UCSD-AML1 (cell line): ENCODE data around the gene UTS2B.

ENCODE experiments used
- DNase-seq: peaks from one replicate; lab custom pipeline; 2025; ENCODE audit not compliant: unreplicated experiment; lab: John Stamatoyannopoulos, UW

Gene UTS2B

DNA sequence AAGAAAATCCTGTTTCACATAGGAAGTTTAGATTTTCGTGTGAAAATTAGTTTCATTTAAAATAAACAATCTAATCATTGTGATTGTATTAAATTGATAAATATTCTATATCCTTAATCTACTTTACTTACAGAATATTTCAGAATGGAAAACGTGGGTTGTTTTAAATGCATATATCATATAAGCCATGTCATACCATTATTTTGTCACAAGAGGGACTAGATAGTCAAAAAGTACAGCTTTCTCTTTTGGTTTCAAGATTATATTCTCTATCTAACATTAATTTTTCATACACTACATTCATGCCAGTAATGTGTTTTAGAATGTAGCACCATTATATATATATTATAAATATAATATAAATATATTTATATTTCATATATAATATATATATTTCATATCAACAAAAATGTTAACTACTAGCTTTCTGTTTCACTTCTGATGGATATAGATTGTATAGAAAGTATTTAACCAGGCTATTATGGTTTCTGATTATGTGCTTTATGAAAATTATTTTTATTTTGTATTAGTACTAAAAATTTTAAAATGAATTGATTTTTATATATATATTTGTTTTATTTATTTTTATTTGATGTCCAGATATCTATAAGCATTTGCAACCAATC lies 86.0 kb downstream of the UTS2B start:
- no peak for DNase-seq

DNA sequence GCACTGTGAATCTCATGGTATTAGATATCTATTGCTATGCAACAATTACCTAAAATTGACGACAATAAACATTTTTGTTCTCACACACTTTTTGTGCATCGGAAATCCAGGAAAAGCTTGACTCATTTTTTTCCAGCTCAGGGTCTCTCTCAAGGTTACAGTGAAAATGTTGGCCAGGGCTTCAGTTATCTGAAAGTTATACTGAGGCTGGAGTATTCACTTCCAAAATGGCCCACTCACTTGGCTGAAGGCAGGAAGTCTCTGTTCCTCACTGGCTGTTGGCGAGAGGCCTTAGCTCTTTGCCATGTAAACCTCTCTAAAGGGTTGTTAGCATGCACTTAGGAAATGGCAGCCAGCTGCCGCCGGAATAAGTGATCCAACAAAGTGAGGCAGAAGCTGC lies 89.8 kb downstream of the UTS2B start:
- DNase-seq, result no peak

DNA sequence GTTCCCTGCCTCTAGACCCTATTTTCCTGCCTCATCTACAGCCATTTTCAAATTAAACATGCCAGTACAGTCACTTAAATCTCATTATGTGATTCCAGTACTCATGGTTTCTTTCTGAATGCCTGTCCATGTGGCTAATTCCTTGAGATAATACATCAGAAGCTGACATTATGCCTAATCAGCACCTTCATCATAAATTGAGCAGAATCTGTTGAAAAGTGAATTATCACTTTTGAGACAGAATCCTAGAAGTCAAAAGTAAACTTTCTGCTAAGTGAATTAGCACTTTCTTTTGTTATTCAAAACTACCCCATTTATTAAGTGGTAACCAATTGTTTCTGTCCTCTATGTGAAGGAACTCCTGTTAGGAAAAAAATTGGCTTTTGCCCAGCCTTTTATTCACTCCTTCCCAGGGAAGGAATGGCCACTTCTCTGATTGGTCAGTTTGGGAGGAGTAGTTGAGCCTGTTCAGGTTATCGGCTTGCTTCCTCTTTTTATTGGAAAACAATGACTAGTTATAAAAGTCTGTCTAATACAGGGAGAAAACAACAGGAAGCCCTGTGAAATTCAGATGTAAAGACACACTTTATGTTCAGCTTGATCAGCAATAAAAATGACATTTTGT lies 90.8 kb downstream of the UTS2B start:
- no peak for DNase-seq

DNA sequence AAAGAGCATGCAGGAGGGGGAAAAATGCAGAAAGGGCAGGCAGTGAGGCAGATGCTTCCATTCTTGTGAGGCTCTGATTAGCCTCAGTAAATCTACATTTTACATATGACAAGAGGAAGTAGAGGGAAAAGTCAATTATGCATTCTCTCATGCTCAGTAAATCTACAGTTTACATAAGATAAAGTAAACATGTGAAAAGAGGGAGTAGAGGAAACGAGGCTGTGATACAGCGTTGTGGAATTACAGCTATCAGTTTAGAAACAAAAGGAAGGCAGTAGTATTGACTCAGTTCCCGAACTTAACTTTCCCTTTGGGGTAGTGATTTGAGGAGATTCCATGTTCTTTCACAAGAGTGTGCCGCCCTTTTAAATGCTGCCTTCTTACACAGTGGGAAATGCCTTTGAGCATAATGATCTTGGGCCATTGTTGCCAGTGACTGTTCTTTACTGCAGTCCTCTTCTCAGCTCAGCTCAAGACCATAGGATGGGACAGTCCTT lies 92.0 kb downstream of the UTS2B start:
- no peak for DNase-seq

DNA sequence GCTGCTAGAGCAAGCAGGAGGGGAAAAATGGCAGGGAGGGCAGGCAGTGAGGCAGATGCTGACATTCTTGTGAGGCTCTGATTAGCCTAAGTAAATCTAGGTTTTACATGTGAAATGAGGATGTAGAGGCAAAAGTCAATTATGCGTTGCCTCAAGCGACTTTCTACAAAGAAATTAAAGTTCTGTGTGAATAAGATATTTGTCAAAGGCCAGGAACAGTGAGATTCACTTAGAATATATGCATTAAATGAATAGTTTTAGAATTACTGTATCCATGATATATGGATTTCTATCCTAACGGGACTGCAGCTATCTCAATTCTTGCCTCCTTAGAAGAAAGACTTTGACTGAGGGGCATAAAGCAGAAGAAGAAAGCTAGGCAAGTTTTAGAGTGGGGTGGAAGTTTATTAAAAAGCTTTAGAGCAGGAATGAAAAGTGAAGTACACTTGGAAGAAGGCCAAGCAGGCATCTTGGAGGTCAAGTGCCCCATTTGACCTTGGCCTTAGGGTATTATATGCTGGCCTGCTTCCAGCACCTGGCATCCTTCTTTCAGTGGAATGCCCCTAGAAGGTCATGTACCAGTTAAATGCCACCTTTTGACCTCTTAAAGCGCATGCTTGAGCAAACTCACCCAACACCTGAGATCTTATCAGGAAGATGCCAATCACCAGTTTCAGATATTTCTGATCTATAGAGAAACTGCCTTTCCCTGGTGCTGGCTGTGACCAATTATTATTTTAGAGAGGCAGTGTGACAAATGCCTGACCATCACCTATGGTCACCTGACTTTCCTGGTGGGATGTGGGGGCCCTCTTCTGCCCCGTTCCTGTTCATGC lies 93.1 kb downstream of the UTS2B start:
- DNase-seq, result no peak

DNA sequence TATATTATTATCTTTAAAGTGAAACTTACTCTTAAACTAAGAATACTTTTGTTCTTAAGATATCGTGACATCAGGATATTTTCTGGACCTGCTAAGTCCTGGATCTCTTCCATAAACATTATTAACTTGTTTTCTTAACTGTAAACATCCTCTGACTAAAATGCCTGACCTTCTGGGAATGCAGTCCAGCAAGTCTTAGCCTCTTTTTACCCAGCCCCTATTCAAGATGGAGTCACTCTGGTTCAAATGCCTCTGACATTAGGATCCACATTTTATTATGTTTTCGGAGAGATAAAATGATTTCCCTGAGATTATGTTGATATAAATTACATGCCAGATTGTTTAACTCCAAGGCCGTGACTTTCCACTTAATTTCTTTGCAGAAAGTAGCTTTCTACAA lies 93.7 kb downstream of the UTS2B start:
- no peak for DNase-seq

DNA sequence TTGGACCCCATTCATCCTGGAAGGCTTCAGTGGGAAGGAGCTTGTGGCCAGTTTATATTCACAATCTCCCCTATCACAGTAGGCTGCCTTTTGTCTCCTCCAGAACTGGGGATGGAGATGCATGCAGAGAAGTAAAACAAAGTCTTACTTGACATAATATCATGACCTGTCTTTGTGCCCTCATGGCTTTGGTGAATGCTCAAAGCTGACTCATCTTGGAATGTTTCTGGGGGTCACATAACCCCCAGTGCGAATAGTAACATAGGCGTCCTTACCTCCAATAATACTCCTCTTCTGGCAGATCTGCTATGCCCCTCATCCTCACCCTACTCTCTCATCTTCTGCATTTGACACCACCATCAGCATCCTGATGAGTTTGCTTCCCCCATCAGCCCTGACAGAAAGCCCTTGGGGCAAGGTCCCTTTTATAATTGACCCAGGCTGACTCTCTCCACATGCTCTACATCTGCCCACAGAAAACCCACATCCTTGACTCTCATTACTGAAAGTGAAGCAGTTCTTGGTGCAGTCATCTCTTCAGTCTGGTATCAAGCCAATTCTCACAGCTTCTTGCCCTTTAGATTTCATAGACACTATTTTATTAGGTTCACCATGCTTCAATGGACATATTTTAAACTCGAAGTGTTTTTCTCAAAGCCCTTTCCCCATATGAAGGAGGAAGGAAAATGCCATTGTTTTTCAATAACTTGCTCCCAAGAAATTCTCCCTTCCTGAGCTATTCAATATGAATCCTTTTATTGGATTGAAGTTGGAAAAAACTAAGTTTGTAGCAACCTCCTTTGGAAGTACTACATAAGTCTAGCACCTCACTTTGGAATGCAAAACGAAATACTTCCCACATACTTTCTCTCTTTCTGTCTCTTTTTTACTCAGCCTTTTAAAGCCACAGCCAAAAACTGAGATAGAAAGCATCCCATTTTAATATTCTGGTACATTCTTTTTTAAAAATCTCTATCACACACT lies 94.7 kb downstream of the UTS2B start:
- no peak for DNase-seq

DNA sequence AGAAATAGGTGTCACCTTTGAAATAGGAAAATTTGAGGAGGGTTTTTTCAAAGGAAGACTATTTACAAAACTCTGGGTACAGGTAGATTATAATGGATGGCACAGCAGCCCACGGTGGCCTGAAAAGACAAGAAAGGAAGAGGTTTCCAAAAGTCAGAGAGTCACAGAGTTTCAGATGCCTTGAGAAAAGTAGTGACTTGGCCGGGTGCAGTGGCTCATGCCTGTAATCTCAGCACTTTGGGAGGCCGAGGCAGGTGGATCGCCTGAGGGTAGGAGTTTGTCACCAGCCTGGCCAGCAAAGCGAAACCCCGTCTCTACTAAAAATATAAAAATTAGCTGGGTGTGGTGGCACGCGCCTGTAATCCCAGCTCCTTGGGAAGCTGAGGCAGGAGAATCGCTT lies 96.1 kb downstream of the UTS2B start:
- DNase-seq, result no peak

DNA sequence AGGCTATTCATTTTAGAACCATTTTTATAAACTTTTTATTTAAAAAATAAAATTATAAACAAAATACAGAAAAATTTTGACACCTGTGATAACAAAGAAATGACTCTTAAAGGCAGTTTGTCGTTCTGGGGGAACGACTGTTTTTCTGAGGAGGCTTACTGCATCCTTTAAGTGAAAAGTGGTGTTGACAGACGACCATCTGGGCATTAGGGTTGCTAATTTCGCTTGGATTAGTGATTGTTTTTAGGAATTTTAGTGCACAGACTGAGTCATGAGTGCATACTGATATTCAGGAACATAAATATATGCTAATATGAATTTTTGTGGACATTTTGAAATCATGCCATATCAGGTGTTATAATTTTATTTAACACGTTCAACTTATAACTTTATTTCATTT lies 102.8 kb downstream of the UTS2B start:
- DNase-seq, result no peak

DNA sequence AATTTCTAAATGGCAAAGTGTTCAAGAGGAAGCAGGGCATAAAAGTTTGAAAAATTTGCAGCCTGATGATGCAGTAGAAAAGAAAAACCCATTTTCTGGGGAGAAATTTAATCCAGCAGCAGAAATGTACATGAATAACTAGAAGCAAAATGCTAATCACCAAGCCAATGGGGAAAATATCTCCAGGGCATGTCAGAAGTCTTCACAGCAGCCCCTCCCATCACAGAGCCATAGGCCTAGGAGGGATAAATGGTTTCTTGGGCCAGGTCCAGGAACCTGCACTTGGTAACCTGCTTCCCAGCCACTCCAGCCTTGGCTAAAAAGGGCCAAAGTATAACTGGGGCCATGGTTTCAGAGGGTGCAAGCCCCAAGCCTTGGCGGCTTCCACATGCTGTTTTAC lies 108.7 kb downstream of the UTS2B start:
- no peak for DNase-seq

DNA sequence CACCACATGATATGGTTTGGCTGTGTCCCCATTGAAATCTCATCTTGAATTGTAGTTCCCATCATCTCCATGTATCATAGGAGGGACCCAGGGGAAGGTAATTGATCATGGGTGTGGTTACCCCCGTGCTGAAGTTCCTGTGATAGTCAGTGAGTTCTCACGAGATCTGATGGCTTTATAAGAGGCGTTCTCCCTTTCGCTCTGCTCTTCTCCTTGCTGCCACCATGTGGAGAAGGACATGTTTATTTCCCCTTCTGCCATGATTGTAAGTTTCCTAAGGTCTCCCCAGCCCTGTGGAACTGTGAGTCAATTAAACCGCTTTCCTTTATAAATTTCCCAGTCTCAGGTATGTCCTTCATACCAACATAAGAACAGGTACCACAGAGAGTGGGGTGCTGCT lies 109.4 kb downstream of the UTS2B start:
- DNase-seq, result no peak

DNA sequence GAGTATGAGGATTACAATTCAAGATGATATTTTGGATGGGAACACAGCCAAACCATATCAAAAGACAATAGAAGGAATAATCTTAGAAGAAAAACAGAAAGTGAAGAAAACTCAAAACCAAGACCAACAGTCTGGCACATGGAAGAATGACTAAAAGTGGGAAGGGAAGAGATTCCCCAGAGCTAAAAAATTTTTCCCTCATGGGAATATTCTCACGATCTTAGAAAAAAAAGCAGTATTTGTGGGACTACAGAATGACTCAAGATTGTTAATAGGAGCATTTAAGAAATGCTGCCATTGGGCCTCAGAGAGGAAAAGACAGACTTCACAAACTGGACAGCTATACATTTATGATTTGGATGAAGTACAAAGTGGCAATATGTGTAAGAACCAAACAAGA lies 113.0 kb downstream of the UTS2B start:
- no peak for DNase-seq
